KBM-7 (cell line): ENCODE data around the gene SH2D4B.

ENCODE experiments used
- DNase-seq: peaks from one replicate; pipeline ENCODE4 v3.0.0-alpha.2; 2015
- in situ Hi-C: fragments of 300-500 bp; cut with MboI; formaldehyde crosslinking; loops from 2 replicates; pipeline ENCODE4 v1.14.3; 2020; ENCODE audit warnings: low sequenced_read_pairs, low pct_unique_long_range_greater_than_20kb, mixed read lengths

The SH2D4B gene

GRCh38 chr10:80608706-80609105, 71.0 kb downstream of the SH2D4B start:
- DNase-seq: no peak
- in situ Hi-C loops: no loop called here

GRCh38 chr10:80609331-80609730, 71.6 kb downstream of the SH2D4B start:
- in situ Hi-C loops: no loop called here

GRCh38 chr10:80611481-80612185, 73.9 kb downstream of the SH2D4B start:
- in situ Hi-C loops: no loop called here

More at GRCh38 chr10:80609331-80609730, 71.6 kb downstream of the SH2D4B start:
- DNase-seq: no peak

GRCh38 chr10:80612261-80612660, 74.6 kb downstream of the SH2D4B start:
- in situ Hi-C loops: no loop called here
- DNase-seq: no peak

More at GRCh38 chr10:80611481-80612185, 73.9 kb downstream of the SH2D4B start:
- no peak for DNase-seq

- DNase-seq: no peak
- in situ Hi-C loops: no loop called here
Observed at GRCh38 chr10:80613466-80614170, 75.9 kb downstream of the SH2D4B start.

- no peak for DNase-seq
- in situ Hi-C loops: no loop called here
Observed at GRCh38 chr10:80614576-80615416, 77.1 kb downstream of the SH2D4B start.

GRCh38 chr10:80617807-80618206, 80.1 kb downstream of the SH2D4B start:
- in situ Hi-C loops: no loop called here

GRCh38 chr10:80619036-80619435, 81.3 kb downstream of the SH2D4B start:
- in situ Hi-C loops: no loop called here
- DNase-seq: no peak

More at GRCh38 chr10:80617807-80618206, 80.1 kb downstream of the SH2D4B start:
- no peak for DNase-seq

- in situ Hi-C loops: no loop called here
Observed at GRCh38 chr10:80622153-80622552, 84.5 kb downstream of the SH2D4B start.

GRCh38 chr10:80630324-80630723, 92.6 kb downstream of the SH2D4B start:
- in situ Hi-C loops: no loop called here
- no peak for DNase-seq

More at GRCh38 chr10:80622153-80622552, 84.5 kb downstream of the SH2D4B start:
- no peak for DNase-seq

- no peak for DNase-seq
Observed at GRCh38 chr10:80632742-80633141, 95.0 kb downstream of the SH2D4B start.

GRCh38 chr10:80633383-80633860, 95.7 kb downstream of the SH2D4B start:
- DNase-seq: no peak
- in situ Hi-C loops: no loop called here

More at GRCh38 chr10:80632742-80633141, 95.0 kb downstream of the SH2D4B start:
- in situ Hi-C loops: no loop called here

GRCh38 chr10:80633910-80634309, 96.2 kb downstream of the SH2D4B start:
- in situ Hi-C loops: no loop called here
- no peak for DNase-seq

- no peak for DNase-seq
- in situ Hi-C loops: no loop called here
Observed at GRCh38 chr10:80642661-80643060, 105.0 kb downstream of the SH2D4B start.

- DNase-seq: no peak
- in situ Hi-C loops: no loop called here
Observed at GRCh38 chr10:80646366-80646765, 108.7 kb downstream of the SH2D4B start.

- DNase-seq: no peak
- in situ Hi-C loops: no loop called here
Observed at GRCh38 chr10:80647173-80647833, 109.6 kb downstream of the SH2D4B start.

GRCh38 chr10:80648106-80648505, 110.4 kb downstream of the SH2D4B start:
- no peak for DNase-seq
- in situ Hi-C loops: no loop called here

- in situ Hi-C loops: no loop called here
- no peak for DNase-seq
Observed at GRCh38 chr10:80649183-80649582, 111.5 kb downstream of the SH2D4B start.

- in situ Hi-C loops: no loop called here
- no peak for DNase-seq
Observed at GRCh38 chr10:80655898-80656297, 118.2 kb downstream of the SH2D4B start.
